HTR-8/SVneo (cell line): ENCODE measurements around the gene DNAH2.

Experiments used
- DNase-seq: peaks from one replicate; pipeline ENCODE4 v3.0.0; 2011; ENCODE audit warnings: low spot score, mixed read lengths; ENCODE audit not compliant: insufficient read length
- FAIRE-seq: peaks from 2 replicates; lab custom pipeline; 2011; peaks lifted over from hg19 to GRCh38; lab: Jason Lieb, UNC

The DNAH2 gene

GRCh38 chr17:7755095-7755890 lies 37.7 kb downstream of the DNAH2 start:
- no peak for FAIRE-seq
- DNase-seq: no peak

- no peak for DNase-seq
- FAIRE-seq: no peak
Observed at GRCh38 chr17:7756968-7757367, 39.4 kb downstream of the DNAH2 start.

DNA sequence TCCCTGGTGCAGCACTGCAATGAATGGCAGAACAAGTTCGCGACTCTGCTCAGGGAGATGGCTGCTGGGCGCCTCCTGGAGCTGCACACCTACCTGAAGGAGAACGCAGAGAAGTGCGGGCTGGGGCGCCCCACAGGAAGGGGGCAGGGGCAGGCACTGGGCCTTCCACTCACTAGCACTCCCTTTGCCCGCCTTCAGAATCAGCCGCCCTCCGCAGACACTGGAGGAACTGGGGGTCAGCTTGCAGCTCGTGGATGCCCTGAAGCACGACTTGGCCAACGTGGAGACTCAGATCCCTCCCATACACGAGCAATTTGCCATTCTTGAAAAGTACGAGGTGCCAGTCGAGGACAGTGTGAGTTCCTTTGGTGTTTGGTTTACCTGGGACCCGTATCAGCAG lies 46.4 kb downstream of the DNAH2 start:
- FAIRE-seq (no peak), DNase-seq (no peak)

GRCh38 chr17:7767004-7767403 lies 49.5 kb downstream of the DNAH2 start:
- FAIRE-seq: no peak
- DNase-seq: no peak

DNA sequence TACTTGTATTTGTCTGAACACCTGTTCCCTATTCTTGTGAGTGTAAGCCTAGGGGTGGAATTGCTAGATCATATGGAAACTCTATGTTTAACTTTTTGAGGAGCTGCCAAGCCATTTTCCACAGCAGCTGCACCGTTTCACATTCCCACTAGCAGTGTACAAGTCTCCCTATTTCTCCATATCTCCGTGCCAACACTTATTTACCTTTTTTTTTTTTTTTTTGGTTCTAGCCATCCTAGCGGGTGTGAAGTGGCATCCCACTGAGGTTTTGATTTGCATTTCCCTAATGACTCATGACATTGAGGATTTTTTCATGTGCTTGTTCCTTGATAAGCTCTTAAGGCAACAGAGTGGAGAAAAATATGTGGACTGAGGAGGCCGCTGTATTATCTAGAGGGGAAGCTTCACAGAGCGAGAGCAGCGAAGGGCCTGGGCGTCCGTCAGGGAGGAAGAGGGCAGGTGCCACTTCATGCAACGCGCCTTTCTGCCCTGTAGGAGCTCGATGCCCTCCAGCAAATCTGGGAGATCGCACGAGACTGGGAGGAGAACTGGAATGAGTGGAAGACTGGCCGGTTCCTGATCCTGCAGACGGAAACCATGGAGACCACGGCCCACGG lies 50.0 kb downstream of the DNAH2 start:
- FAIRE-seq: no peak

GRCh38 chr17:7769854-7770253 lies 52.3 kb downstream of the DNAH2 start:
- FAIRE-seq: no peak
- no peak for DNase-seq

More for the DNA sequence above, 50.0 kb downstream of the DNAH2 start:
- no peak for DNase-seq

DNA sequence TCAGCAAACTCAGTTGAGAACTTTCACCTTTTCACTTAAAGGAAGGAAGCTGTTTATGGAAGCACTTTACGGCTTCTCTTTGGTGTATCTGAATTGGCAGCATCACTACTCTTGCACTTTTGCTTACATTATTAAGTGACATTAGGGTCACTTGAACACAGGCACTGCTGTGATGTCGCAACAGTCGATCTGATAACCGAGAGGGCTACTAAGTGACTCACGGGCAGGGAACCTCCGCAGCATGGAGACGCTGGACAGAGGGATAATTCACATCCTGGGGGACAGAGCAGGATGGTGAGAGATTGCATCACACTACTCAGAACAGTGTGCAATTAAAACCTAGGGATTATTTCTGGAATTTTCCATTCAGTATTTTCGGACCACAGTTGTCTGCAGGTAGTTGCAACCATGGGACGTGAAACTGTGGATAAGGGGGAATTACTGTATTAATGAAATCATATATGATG lies 56.5 kb downstream of the DNAH2 start:
- DNase-seq: peak; percentile 59
- peak; percentile 95 for FAIRE-seq

- FAIRE-seq: no peak
Observed at GRCh38 chr17:7775051-7775450, 57.5 kb downstream of the DNAH2 start.

GRCh38 chr17:7777017-7777416 lies 59.5 kb downstream of the DNAH2 start:
- DNase-seq: no peak
- no peak for FAIRE-seq

More at GRCh38 chr17:7775051-7775450, 57.5 kb downstream of the DNAH2 start:
- DNase-seq: no peak

DNA sequence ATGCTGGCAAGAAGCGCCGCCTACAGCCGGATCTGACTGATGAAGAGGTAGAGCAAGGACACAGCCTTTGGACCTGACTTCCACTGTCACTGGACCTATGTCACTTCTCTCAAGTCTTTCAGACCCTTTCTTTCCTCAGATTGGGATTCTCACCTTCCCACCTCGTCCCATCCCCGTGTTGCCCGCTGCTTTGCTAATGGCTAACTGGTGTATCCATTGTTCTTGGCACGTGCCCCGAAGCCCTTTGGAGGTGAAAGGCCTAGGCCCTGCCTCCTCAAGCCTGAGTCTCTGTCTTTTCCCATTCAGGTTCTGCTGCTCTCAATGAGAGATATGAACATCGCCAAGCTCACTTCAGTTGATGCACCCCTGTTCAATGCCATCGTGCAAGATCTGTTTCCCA lies 63.2 kb downstream of the DNAH2 start:
- DNase-seq (no peak), FAIRE-seq (no peak)

DNA sequence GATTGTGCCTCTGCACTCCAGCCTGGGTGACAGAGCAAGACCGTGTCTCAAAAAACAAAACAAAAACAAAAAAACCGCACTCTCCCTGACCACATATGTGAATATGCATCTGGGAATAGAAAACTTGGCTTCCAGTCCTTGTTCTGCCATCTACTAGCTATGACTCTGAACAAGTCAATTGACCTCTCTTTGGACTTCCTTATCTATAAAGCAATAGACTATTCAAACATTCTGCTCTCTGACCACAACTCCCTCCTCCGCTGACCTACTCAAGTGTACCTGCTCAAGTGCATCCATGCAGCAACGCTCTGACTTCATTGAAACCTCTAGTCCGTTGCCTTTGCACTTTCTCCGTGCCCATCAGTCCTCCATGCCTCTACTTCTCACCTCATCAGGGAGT lies 63.9 kb downstream of the DNAH2 start:
- DNase-seq: no peak

GRCh38 chr17:7782240-7782639 lies 64.7 kb downstream of the DNAH2 start:
- peak; percentile 16 for FAIRE-seq
- peak; percentile 25 for DNase-seq

More for the DNA sequence above, 63.9 kb downstream of the DNAH2 start:
- peak; percentile 20 for FAIRE-seq

DNA sequence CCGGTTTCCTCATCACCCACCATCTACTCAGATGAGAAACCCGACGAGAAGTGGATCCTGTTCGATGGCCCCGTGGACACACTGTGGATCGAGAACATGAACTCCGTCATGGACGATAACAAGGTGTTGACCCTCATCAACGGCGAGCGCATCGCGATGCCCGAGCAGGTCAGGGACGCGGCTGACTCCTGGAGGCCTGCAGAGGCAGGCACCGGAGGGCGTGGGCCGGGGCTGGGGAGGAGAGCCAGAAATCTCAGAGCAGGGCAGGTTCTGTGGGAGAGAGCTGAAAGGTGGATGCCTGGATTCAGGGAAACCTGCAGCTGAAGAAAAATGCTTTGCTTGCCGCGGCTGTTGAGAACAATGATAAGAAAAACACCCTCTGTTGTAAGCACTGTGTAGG lies 69.3 kb downstream of the DNAH2 start:
- DNase-seq (no peak), FAIRE-seq (no peak)

GRCh38 chr17:7789131-7789530 lies 71.6 kb downstream of the DNAH2 start:
- DNase-seq: no peak
- FAIRE-seq: no peak

DNA sequence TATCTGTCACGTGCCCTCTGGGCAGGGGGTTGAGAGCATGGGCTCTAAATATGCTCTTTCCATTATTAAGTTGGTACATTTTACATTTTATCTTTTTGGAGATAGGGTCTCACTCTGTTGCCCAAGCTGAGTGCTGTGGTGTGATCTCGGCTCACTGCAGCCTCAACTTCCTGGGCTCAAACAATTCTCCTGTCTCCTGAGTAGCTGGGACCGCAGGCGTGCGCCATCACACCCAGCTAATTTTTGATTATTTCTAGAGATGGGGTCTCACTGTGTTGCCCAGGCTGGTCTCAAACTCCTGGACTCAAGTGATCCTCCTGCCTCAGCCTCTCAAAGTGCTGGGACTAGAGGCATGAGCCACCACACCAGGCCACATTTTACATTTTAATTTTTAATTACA lies 72.6 kb downstream of the DNAH2 start:
- DNase-seq (no peak), FAIRE-seq (no peak)

GRCh38 chr17:7792611-7793010 lies 75.1 kb downstream of the DNAH2 start:
- FAIRE-seq (no peak), DNase-seq (no peak)

DNA sequence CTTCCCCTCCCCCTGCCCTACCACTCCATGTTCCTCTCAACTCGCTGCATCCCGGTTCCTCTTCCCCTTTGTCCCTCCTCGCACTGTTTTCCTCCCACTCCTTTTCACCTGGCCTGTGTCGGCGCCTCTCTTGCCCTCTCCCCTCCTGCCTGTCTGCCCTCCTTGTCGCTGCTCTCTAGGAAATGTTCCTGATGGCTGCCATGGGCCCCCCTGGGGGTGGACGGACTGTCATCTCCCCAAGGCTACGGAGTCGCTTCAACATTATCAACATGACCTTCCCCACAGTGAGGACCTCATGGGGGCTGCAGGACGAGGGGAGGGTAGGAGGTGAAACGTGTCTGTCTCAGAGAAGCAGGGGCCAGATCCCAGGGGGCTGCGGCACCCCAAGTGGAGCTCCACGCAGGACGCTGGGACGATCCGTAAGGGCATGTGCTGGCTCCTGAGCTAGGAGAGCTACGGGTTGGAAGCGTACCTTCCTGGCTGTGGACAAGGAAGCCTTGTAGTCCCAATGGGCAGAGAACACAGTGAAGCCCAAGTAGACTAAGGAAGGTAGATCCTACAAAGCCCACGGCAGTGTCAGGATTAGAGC lies 76.6 kb downstream of the DNAH2 start:
- FAIRE-seq (no peak), DNase-seq (no peak)

DNA sequence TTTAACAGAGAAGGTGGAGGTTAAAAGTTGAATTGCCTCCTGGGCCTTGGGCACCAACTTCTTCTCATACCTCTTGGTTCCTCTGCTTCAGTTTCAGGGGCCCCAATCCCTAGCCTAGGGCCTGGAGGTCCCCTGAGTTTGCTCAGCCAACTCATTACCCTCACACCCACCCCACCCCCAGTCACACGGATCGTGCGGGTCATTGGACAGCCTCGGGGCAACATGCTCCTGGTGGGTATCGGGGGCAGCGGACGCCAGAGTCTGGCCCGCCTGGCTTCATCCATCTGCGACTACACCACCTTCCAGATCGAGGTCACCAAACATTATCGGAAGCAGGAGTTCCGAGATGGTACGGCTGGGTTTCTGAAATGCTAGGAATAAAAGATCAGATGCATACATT lies 80.4 kb downstream of the DNAH2 start:
- DNase-seq: no peak

GRCh38 chr17:7798839-7799238 lies 81.3 kb downstream of the DNAH2 start:
- FAIRE-seq (no peak), DNase-seq (no peak)

More for the DNA sequence above, 80.4 kb downstream of the DNAH2 start:
- no peak for FAIRE-seq

- FAIRE-seq (no peak), DNase-seq (no peak)
Observed at GRCh38 chr17:7803981-7804380, 86.4 kb downstream of the DNAH2 start.

DNA sequence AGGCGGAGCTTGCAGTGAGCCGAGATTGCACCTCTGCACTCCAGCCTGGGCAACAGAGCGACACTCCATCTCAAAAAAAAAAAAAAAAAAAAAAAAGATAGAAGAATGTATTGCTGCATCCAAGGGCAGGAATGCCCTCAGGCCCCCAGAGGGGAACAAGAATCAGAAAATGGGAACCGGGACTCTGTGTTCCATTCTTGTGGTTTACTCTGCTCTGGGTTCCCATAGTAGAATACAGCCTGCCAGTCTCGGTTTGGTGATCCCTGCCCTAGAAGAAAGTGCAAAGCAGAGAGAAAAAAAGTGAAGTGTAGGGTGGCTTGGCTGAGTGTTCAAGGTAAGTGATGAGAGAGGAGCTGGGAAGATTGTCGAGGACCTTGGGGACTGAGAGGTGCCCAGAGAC lies 89.0 kb downstream of the DNAH2 start:
- no peak for FAIRE-seq
- DNase-seq: no peak
